ENCODE measurements around the gene PLA2G2F. TPM values are rescaled to one million over a fixed set of nuclear protein-coding genes. Genes with fewer than 3 reads are reported as not detected.

PLA2G2F gene
- total RNA-seq, 1 donor from 2014 or later = not detected

DNA sequence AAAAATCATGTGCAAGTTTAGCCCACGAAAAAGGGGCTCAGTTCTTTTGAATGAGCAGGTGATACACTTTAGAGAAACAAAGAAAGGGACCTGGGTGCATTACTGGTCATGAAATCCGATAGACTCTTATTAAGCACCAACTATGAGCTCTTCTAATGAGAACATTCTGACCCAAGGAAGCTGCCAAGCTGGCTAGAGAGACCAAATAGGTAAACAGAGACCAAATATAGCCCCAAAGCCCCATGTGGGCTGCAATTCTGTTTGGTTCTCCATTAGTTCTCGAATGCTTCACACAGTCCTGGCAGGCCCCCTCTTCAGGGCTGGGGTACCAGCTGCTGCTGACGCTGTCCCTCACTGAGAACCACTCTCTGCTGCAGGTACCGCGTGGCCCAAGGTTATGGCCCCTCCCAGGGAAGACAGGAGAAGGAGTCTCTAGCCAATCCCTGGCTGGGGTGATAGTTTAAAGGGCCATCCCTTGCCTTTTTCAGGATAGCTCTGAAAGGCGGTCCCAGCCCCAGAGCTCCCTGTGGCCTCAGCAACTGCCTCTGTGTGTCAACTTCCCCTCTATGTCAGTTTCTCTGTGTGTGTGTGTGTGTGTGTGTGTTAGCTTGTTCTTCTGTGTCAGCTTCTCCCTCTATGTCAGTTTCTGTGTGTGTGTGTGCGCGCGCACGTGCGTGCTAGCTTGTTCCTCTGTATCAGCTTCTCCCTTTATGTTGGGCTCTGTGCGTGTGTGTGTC, 39.7 kb downstream of the PLA2G2F start:
- no peak for DNase-seq (ENCODE audit: extremely low spot score, unreplicated experiment)
- Mint-ChIP-seq H3K27me3 (peaks cover 23% of the 10 kb centered on the region), H3K36me3 (peaks cover 3% of the 10 kb centered on the region), H3K9me3 (peaks cover 6% of the 10 kb centered on the region), H3K4me1 (ENCODE audit: unreplicated experiment) (peaks cover 18% of the 10 kb centered on the region), H3K4me3 (no peak overlapping the region), H3K27ac (peak overlapping the region; percentile 88)
- no peak for TF ChIP-seq CTCF (conservative IDR thresholded peaks at IDR 0.05)

DNA sequence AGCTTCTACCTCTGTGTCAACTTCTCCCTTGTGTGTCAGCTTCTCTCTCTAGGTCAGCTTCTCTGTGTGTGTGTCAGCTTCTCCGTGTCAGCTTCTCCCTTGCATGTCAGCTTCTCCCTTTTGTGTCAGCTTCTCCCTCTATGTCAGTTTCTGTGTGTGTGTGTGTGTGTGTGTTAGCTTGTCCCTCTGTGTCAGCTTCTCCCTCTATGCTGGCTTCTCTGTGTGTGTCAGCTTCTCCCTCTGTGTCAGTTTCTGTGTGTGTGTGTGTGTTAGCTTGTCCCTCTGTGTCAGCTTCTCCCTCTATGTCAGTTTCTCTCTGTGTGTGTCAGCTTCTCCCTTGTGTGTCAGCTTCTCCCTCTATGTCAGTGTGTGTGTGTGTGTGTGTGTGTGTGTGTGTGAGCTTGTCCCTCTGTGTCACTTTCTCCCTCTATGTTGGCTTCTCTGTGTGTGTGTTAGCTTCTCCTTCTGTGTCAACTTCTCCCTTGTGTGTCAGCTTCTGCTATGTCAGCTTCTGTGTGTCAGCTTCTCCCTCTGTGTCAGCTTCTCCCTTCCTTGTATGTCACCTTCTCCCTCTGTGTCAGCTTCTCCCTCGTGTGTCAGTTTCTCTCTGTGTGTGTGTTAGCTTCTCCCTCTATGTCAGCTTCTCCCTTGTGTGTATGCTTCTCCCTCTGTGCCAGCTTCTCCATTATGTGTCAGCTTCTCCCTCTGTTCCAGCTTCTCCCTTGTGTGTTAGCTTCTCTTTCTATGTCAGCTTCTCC, 40.4 kb downstream of the PLA2G2F start:
- Mint-ChIP-seq H3K4me1 (ENCODE audit: unreplicated experiment) (peaks cover 21% of the 10 kb centered on the region), H3K27ac (peak overlapping the region; percentile 88), H3K27me3 (peaks cover 26% of the 10 kb centered on the region), H3K36me3 (peaks cover 3% of the 10 kb centered on the region), H3K9me3 (peaks cover 6% of the 10 kb centered on the region), H3K4me3 (no peak overlapping the region)
- TF ChIP-seq CTCF (conservative IDR thresholded peaks at IDR 0.05) = no peak
- DNase-seq (ENCODE audit: extremely low spot score, unreplicated experiment) = no peak

DNA sequence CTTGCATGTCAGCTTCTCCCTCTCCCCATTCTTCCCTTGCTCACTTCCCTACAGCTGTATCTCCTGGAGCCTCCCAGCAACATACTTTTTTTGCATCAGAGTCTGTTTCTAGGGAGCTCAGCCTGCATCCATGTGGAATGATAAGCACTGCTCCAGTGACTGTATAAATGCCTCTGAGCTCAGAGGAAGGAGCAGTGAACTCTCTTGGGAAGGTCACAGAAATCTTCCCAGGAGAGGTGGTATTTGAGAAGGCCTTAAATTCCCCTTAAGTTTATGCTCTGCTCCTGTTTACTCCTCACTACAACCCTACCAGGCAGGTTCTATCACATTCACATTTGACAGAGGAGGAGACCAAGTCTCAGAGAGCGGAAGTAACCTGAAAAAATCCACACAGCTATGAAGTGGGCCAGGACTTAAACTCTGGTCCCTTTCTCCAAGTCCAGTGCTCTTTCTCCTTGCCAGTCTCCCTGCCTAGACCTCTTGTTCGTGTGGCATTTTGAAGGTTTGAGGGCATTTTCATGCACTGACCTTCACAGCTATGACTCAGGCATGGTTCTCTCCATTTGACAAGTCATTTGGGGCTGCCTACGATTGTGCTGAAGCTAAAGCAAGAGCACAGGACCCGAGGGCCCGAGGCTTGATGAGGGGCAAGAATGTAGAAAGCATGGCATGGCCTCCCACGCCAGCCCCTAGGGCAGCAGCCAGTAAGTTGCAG, 41.2 kb downstream of the PLA2G2F start:
- no peak for TF ChIP-seq CTCF (conservative IDR thresholded peaks at IDR 0.05)
- peak overlapping the region; percentile 15 for H3K4me3 Mint-ChIP-seq
- H3K27ac Mint-ChIP-seq = peak overlapping the region; percentile 88
- peaks cover 3% of the 10 kb centered on the region for H3K36me3 Mint-ChIP-seq
- H3K27me3 Mint-ChIP-seq = peaks cover 27% of the 10 kb centered on the region
- H3K4me1 Mint-ChIP-seq (ENCODE audit: unreplicated experiment) = peaks cover 22% of the 10 kb centered on the region
- DNase-seq (ENCODE audit: extremely low spot score, unreplicated experiment) = no peak
- H3K9me3 Mint-ChIP-seq = peaks cover 6% of the 10 kb centered on the region

GRCh38 chr1:20180844-20181207, 41.7 kb downstream of the PLA2G2F start:
- peaks cover 6% of the 10 kb centered on the region for H3K9me3 Mint-ChIP-seq
- peak overlapping the region; percentile 88 for H3K27ac Mint-ChIP-seq
- peaks cover 3% of the 10 kb centered on the region for H3K36me3 Mint-ChIP-seq
- TF ChIP-seq CTCF (conservative IDR thresholded peaks at IDR 0.05) = no peak
- no peak for DNase-seq (ENCODE audit: extremely low spot score, unreplicated experiment)
- no peak overlapping the region for H3K4me3 Mint-ChIP-seq
- H3K4me1 Mint-ChIP-seq (ENCODE audit: unreplicated experiment) = peaks cover 22% of the 10 kb centered on the region
- peaks cover 27% of the 10 kb centered on the region for H3K27me3 Mint-ChIP-seq

DNA sequence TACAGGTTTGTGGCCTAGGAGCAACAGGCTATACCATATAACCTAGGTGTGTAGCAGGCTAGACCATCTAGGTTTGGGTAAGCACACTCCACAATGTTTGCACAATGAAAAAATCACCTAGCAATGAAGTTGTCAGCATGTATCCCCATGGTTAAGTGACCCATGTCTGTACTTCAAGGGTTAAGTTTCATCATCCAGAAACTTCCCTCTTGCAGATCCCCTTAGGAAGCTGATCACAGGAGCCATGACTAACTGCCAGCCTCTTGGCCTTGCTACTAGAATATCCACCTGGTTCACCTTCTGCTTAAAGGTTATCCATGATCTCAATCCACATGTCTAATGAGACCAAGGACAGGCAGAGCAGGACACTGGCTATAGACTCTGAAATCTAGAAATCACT, 43.3 kb downstream of the PLA2G2F start:
- H3K9me3 Mint-ChIP-seq = peaks cover 6% of the 10 kb centered on the region
- H3K36me3 Mint-ChIP-seq = peaks cover 3% of the 10 kb centered on the region
- peaks cover 33% of the 10 kb centered on the region for H3K4me1 Mint-ChIP-seq (ENCODE audit: unreplicated experiment)
- H3K4me3 Mint-ChIP-seq = no peak overlapping the region
- no peak for TF ChIP-seq CTCF (conservative IDR thresholded peaks at IDR 0.05)
- DNase-seq (ENCODE audit: extremely low spot score, unreplicated experiment) = no peak
- H3K27me3 Mint-ChIP-seq = peaks cover 31% of the 10 kb centered on the region
- no peak overlapping the region for H3K27ac Mint-ChIP-seq
